HG02973 (cell line): ENCODE data around the gene FBXL17.

Experiments
- ATAC-seq: cut with Tn5 transposase; IDR thresholded peaks from one replicate; pipeline ENCODE4 v1.9.1; 2021; ENCODE audit warnings: moderate library complexity; ENCODE audit not compliant: unreplicated experiment

FBXL17 gene

GRCh38 chr5:108104448-108104847, 277.4 kb downstream of the FBXL17 start:
- no peak for ATAC-seq

DNA sequence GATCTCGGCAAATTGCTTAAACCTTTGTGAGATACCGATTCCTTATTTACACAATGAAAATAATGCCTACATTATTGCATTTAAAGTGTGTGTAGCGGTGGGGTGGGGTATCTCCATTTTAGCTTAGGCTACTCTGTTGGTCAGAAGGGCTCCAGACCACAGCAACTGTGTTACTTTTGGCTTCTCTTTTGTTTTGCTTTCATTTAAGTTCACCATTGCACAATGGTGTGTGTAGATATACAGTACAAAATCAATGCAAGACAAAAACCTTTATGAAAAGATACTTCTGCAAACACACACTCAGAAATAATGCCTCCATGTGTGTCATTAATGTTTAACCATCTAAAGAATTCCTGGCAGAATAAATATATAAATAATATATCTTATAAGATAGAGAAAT, 279.4 kb downstream of the FBXL17 start:
- no peak for ATAC-seq

GRCh38 chr5:108101821-108102220, 280.1 kb downstream of the FBXL17 start:
- ATAC-seq: no peak

- ATAC-seq: no peak
These were observed 280.8 kb downstream of the FBXL17 start for GRCh38 chr5:108101130-108101529.

- ATAC-seq: no peak
These were observed 287.1 kb downstream of the FBXL17 start for GRCh38 chr5:108094800-108095199.

- ATAC-seq: no peak
These were observed 288.7 kb downstream of the FBXL17 start for GRCh38 chr5:108093186-108093585.

GRCh38 chr5:108090946-108091345, 291.0 kb downstream of the FBXL17 start:
- no peak for ATAC-seq

DNA sequence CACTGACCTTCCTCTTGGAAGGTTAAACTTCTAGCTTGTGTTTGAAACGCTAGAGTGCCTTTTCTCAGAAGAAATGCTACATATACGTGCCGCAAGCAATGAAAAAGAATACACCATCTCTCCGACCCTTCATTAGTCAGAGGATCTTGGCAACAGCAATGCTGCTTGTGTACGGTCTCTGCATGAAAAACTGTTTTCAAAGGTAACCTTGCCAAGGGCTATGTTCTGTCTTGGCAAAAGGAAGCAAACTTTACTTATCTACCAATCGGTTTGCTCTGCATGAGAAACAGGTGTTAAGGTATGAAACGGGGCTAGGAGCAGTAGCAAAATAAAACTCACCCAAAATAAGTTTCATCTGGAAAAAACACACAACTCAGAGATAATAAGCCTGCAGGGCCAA, 297.8 kb downstream of the FBXL17 start:
- no peak for ATAC-seq

DNA sequence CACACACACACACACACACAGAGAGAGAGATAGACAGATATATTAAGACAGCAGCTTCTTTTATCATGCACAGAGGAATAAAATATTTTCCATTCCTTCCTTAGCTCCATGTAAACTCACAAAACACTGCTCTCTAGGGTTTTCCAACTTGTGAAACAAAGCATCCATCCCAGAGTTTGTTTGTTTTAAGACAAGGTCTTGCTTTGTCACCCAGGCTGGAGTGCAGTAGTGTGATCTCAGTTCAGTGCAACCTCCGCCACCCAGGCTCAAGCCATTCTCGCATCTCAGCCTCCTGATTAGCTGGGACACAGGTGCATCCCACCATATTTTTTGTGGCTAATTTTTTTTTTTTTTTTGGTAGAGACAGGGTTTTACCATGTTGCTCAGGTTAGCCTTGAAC, 298.7 kb downstream of the FBXL17 start:
- no peak for ATAC-seq

GRCh38 chr5:108081707-108082106, 300.2 kb downstream of the FBXL17 start:
- no peak for ATAC-seq

GRCh38 chr5:108079753-108080152, 302.1 kb downstream of the FBXL17 start:
- no peak for ATAC-seq

DNA sequence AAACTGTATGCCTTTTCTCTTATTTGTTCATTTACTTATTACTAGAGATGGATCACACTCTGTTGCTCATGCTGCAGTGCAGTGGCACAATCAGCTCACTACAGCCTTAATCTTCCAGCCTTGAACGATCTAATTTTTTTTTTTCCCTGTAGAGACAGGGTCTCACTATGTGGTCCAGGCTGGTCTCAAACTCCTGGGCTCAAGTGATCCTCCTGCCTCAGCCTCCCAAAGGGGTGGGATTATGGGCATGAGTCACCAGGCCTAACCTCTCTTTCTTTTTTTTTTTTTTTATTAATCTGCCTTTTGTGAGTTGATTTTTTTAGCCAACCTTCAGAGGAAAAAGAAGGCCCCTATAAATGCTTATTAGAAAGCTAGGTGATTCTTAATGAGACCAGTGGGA, 303.0 kb downstream of the FBXL17 start:
- ATAC-seq: no peak

GRCh38 chr5:108078345-108078744, 303.6 kb downstream of the FBXL17 start:
- no peak for ATAC-seq

GRCh38 chr5:108074626-108075025, 307.3 kb downstream of the FBXL17 start:
- no peak for ATAC-seq

GRCh38 chr5:108064302-108064701, 317.6 kb downstream of the FBXL17 start:
- ATAC-seq: no peak

DNA sequence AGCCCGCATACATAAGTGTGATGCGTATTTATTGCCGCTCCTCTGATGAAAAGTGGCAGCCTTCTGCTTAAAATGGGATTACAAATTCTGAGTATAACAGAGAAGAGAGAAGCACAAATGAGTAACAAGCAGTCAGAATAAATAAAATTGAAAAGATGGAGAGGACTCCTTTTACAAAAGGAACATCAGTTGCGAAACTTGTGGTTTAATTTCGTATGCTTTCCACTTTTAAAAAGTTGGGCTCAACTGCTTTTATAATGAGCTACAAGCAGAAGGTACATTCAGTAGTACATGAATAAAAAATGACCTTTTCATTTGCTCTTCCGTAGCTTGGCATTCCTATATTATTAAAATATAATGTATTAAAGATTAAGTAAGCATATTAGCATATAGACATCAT, 320.0 kb downstream of the FBXL17 start:
- no peak for ATAC-seq

DNA sequence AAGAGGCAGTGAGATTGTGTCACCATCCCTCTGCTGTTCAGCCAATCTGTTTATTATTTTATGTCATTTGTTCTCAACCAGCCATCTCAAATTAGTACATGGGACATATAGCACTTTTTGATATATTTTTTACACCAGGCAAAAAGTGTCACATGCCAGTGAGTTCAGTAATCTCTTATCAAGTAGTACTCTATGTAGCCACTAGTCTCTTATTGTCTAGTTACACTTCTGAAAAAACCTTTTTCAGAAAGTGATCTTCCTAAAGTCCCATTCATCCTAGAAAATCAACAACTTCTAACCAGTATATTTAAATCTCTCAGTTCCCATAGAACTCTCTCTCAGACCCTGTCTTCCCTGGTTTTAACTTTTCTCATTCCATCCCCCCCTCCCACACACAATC, 321.6 kb downstream of the FBXL17 start:
- ATAC-seq: no peak

GRCh38 chr5:108059334-108059733, 322.6 kb downstream of the FBXL17 start:
- ATAC-seq: no peak

DNA sequence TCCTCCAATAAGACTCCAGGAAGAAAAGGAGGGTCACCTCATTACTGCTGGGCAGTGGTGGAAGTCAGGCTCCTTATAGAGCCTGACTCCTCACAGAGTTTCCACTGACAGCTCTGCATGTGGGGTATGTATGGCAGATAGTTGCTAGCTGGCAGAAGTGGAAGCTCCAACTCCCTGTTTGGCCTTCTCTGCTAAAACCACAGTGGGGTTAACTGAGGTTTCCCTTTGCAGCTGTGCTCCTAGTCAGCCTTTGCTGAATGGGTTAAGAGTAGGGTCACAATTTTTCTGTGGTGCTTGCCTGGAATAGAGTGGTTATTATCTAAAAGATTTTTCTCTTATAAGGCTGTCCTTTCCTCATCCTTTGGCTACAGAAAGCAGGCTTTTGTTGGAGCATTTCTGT, 327.5 kb downstream of the FBXL17 start:
- no peak for ATAC-seq

DNA sequence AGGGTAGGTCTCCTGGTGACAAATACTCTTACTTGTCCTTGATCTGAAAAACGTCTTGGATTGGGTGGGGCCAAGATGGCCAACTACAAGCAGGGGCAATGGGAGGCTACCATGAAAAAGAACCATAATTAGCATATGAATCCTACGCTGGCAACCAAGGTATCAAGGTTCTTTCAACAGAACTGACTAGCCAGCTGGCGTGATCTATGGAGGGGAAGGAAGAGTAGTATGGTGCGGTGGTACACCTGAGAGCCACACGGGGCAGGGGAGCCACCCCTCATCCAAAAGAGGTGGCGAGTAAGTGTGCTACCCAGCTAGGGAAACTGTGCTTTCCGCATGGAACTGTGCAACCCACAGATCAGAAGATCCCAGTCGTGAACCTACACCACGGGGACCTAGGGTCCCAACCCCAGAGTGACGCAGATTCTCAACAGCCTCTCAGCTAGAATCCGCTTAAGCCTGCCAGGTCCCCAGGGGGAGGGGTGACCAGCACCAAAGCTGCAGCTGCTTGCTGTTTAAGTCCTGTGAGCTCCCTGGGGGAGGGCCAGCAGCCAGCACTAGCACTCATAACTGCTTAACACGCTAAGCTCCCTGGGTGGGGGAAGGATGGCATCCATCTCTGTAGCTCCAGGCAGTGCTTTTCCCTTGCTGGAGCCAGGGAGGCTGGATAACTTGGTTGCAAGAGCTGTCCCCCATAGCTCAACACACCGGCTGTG, 334.8 kb downstream of the FBXL17 start:
- no peak for ATAC-seq

GRCh38 chr5:108036482-108036881, 345.4 kb downstream of the FBXL17 start:
- ATAC-seq: no peak

- ATAC-seq: no peak
These were observed 353.0 kb downstream of the FBXL17 start for GRCh38 chr5:108028883-108029282.

DNA sequence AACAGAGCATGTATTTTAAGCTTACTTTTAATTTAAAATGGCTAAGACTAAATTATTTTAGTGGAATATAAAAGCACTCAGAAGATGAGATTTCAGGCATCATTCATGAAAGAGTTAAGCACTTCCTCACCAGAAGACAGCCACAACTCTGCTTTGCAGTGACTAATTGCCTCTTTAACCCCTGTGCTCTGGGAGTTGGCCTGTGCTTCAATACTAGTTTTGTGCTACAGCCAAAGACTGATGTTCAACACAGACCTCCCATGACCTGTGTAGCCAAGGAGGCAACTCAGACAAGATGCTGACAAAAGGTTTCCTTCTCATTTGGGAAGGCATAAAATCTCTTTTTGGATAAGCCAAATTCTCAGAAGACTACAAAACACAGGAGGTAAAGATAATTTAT, 353.5 kb downstream of the FBXL17 start:
- ATAC-seq: no peak
